K562 (cell line): ENCODE measurements around the gene ABHD12. TPM values are rescaled to one million over a fixed set of nuclear protein-coding genes. Genes with fewer than 3 reads are reported as not detected.

Experiments used
- ATAC-seq: fragments of 200-7000 bp; cut with Tn5 transposase; 3 replicates; pipeline ENCODE4 v1.9.1; 2020; ENCODE audit warnings: moderate library complexity
- BruUV-seq: library from RNA; stranded (reverse); fragments of 400-500 nt; replicated peaks from 2 replicates; lab custom pipeline; 2021; lab: Mats Ljungman, UMichigan
- CTCF ChIA-PET: fragments of 300-600 bp; formaldehyde crosslinking; extraction: SDS; loops from one replicate; lab custom pipeline; 2021; ENCODE audit warnings: low intra/inter-chr PET ratio; lab: Yijun Ruan, JAX
- POLR2A ChIA-PET: fragments of 300-600, 350-650 bp; sonication (Branson Sonifier 250); formaldehyde crosslinking; extraction: SDS; loops from one replicate; lab custom pipeline; 2021; ENCODE audit warnings: antibody characterized with exemption, inconsistent platforms; lab: Yijun Ruan, JAX
- DNase-seq, 4 experiments: peaks; one replicate each; pipeline versions ENCODE4 v3.0.0 to v3.0.0-alpha.2; 2011 to 2018; ENCODE audit warnings: low spot score in 3 of 4, mixed read lengths in 3 of 4; ENCODE audit errors: extremely low read depth in 1 of 4
- FAIRE-seq: peaks from 2 replicates; lab custom pipeline; 2011; peaks lifted over from hg19 to GRCh38; lab: Jason Lieb, UNC
- H2AFZ ChIP-seq: 2 replicates; pipeline ENCODE4 v1.6.0; 2011; ENCODE audit warnings: low read depth, low read length, control low read depth, inconsistent platforms
- H3K27ac ChIP-seq: fragments of 200-600 bp; 3 replicates; pipeline ENCODE4 v1.8.0; 2011; ENCODE audit warnings: low read depth, mild to moderate bottlenecking, control low read depth, inconsistent platforms, low read length, moderate library complexity, mixed read lengths; ENCODE audit errors: extremely low read depth
- H3K27me3 ChIP-seq, 2 experiments: fragments of 300-600 bp in 1 of 2; 2 replicates in 1 of 2; 3 replicates in 1 of 2; pipeline versions ENCODE4 v1.6.0 to v1.8.0; 2011; ENCODE audit warnings: inconsistent platforms in 2 of 2, low read length in 2 of 2, mild to moderate bottlenecking in 1 of 2, mixed read lengths in 1 of 2, moderate library complexity in 1 of 2; ENCODE audit not compliant: control insufficient read depth in 2 of 2, insufficient read depth in 2 of 2
- H3K36me3 ChIP-seq: fragments of 300-600 bp; 3 replicates; pipeline ENCODE4 v1.8.0; 2011; ENCODE audit warnings: mild to moderate bottlenecking, low read length, inconsistent platforms; ENCODE audit not compliant: control insufficient read depth, insufficient read depth
- H3K4me1 ChIP-seq, 2 experiments: fragments of 200-600 bp in 1 of 2; replicated peaks in 1 of 2; 2 replicates in 1 of 2; 3 replicates in 1 of 2; pipeline versions ENCODE4 v1.5.1 to v1.8.0; 2011; ENCODE audit warnings: inconsistent platforms in 2 of 2, low read length in 2 of 2, mild to moderate bottlenecking in 1 of 2, mixed read lengths in 1 of 2, moderate library complexity in 1 of 2; ENCODE audit not compliant: control insufficient read depth in 2 of 2, insufficient read depth in 2 of 2
- H3K4me2 ChIP-seq: 2 replicates; pipeline ENCODE4 v1.6.1; 2011; ENCODE audit warnings: low read length, control low read depth, inconsistent platforms, mixed read lengths; ENCODE audit not compliant: insufficient read depth
- H3K4me3 ChIP-seq: fragments of 200-600 bp; sonication (generic), shearing (Covaris generic); 2 replicates; pipeline ENCODE4 v1.5.1; 2016; ENCODE audit warnings: control low read depth, inconsistent platforms
- H3K79me2 ChIP-seq: fragments of 200-600 bp; 3 replicates; pipeline ENCODE4 v1.8.0; 2011; ENCODE audit warnings: low read length, inconsistent platforms; ENCODE audit not compliant: control insufficient read depth, insufficient read depth
- H3K9ac ChIP-seq, 2 experiments: 2 replicates each; pipeline versions ENCODE4 v1.6.0 to v1.6.1; 2011; ENCODE audit warnings: low read depth in 2 of 2, low read length in 2 of 2, control low read depth in 1 of 2, inconsistent platforms in 1 of 2, mild to moderate bottlenecking in 1 of 2, mixed read lengths in 1 of 2; ENCODE audit not compliant: insufficient read depth in 1 of 2
- H3K9me1 ChIP-seq: one replicate; pipeline ENCODE4 v1.6.0; 2011; ENCODE audit warnings: inconsistent platforms, mild to moderate bottlenecking, low read length, moderate library complexity; ENCODE audit not compliant: control insufficient read depth, insufficient read depth
- H3K9me3 ChIP-seq: replicated peaks from 2 replicates; pipeline ENCODE4 v1.5.1; 2011; ENCODE audit warnings: low read depth, low read length, inconsistent platforms; ENCODE audit not compliant: control insufficient read depth, insufficient read depth
- H4K20me1 ChIP-seq: replicated peaks from 2 replicates; pipeline ENCODE4 v1.6.1; 2011; ENCODE audit warnings: low read length, inconsistent platforms, mixed read lengths; ENCODE audit not compliant: control insufficient read depth, insufficient read depth
- ATF1 ChIP-seq, 2 experiments: fragments of 450-650 bp in 1 of 2; IDR thresholded peaks; 2 replicates each; pipeline ENCODE4 v1.6.1; 2016; ENCODE audit warnings: missing compliant biosample characterization in 1 of 2, missing genetic modification characterization in 1 of 2
- FOXA1 ChIP-seq: fragments of 450-650 bp; IDR thresholded peaks from 2 replicates; pipeline ENCODE4 v1.6.1; 2016; ENCODE audit warnings: mild to moderate bottlenecking, borderline replicate concordance
- MCM5 ChIP-seq: fragments of 450-650 bp; IDR thresholded peaks from 2 replicates; pipeline ENCODE4 v1.6.1; 2016; ENCODE audit warnings: low read depth
- MYNN ChIP-seq, 2 experiments: sonication (generic); formaldehyde crosslinking in 1 of 2; IDR thresholded peaks; 2 replicates each; pipeline versions ENCODE4 v1.5.0 to v1.6.1; 2016 to 2020; ENCODE audit warnings: antibody characterized with exemption in 1 of 2, missing genetic modification reagents in 1 of 2
- NFXL1 ChIP-seq: fragments of 450-650 bp; formaldehyde crosslinking; IDR thresholded peaks from 2 replicates; pipeline ENCODE4 v1.4.0; 2021; ENCODE audit warnings: mild to moderate bottlenecking
- NRF1 ChIP-seq, 2 experiments: fragments of 450-650 bp; IDR thresholded peaks in 1 of 2; conservative IDR thresholded peaks in 1 of 2; 2 replicates each; pipeline ENCODE4 v1.6.1; 2014; ENCODE audit warnings: mild to moderate bottlenecking in 2 of 2
- USF2 ChIP-seq: sonication (generic); formaldehyde crosslinking; IDR thresholded peaks from 2 replicates; pipeline ENCODE4 v1.5.0; 2020; ENCODE audit warnings: missing genetic modification reagents
- ZNF407 ChIP-seq: fragments of 450-650 bp; IDR thresholded peaks from 2 replicates; pipeline ENCODE4 v1.6.1; 2016; ENCODE audit warnings: low read depth
- WGBS: fragments of 100-300 bp; shearing (Covaris generic); methylation state at CpG from one replicate; pipeline ENCODE4 v1.1.6; 2016; ENCODE audit warnings: low coverage, mixed read lengths; ENCODE audit not compliant: insufficient coverage; ENCODE audit errors: missing lambda C conversion rate; 5-methylcytosine and 5-hydroxymethylcytosine counted together
- in situ Hi-C: fragments of 300-500 bp; cut with MboI; formaldehyde crosslinking; loops from 4 replicates; pipeline ENCODE4 v1.15.0; 2018; ENCODE audit warnings: inconsistent platforms, mixed read lengths
- intact Hi-C: fragments of 100-400 bp; cut with micrococcal nuclease; formaldehyde crosslinking; loops from 2 replicates; pipeline ENCODE4 v1.14.2; 2022
- polyA plus RNA-seq, 8 experiments: library from polyadenylated mRNA; depleted of rRNA in 4 of 8; stranded (reverse) in 5 of 8; unstranded in 3 of 8; fragments of >200 nt; fragmentation: Nextera tagmentation in 2 of 8; fragmentation: Illumina TruSeq in 1 of 8; extraction: Ambion mirVana in 2 of 8; extraction: Trizol in 1 of 8; gene quantifications; 2 replicates each; pipeline versions ENCODE4 v1.2.1 to v1.2.3, GENCODE V29; 2011 to 2014; ENCODE audit warnings: inconsistent platforms in 1 of 8, missing spikeins in 1 of 8
- total RNA-seq, 7 experiments: library from RNA; depleted of rRNA in 6 of 7; stranded (reverse); fragments of >200 nt in 6 of 7; fragmentation: Illumina TruSeq in 2 of 7; extraction: Trizol in 2 of 7; gene quantifications; 2 replicates each; pipeline versions ENCODE4 v1.2.1 to v1.2.3, GENCODE V29; 2011 to 2021; ENCODE audit warnings: low replicate concordance in 1 of 7
- TF ChIP-seq, protein P1 (sequence below): fragments of 450-650 bp; formaldehyde crosslinking; IDR thresholded peaks from 2 replicates; pipeline ENCODE4 v1.4.0; 2020; ENCODE audit warnings: mild to moderate bottlenecking, moderate library complexity
- TF ChIP-seq, protein P2 (sequence below): sonication (generic); formaldehyde crosslinking; IDR thresholded peaks from 2 replicates; pipeline ENCODE4 v1.9.0; 2022; ENCODE audit warnings: mild to moderate bottlenecking, missing genetic modification reagents

ABHD12 gene
- total and polyA plus RNA-seq, 9 of the 15 experiments (the other 6 are each of a cell fraction or from before 2014, with no cell fraction given): 0.65 to 15.6 (median 9.1) TPM

DNA sequence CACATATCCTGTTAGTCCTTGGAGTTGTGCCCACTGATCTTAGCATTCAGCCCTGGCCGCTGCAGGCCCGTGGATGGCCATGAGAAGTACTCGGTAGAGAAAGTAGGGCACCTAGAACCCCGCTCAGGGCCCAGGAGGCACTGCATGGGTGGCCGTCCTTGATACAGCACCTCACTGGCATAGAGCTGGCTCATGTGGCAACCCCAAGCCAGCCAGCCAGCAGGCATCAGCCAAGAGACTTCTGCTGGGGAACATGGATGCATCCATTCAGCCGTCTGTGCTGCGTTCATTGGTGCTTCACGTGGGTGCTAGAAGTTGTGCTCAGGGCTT is 132.2 kb downstream of the ABHD12 start:
- intact Hi-C loops: no loop called here
- H3K4me2 ChIP-seq: no peak overlapping the region
- TF ChIP-seq, protein P1, sequence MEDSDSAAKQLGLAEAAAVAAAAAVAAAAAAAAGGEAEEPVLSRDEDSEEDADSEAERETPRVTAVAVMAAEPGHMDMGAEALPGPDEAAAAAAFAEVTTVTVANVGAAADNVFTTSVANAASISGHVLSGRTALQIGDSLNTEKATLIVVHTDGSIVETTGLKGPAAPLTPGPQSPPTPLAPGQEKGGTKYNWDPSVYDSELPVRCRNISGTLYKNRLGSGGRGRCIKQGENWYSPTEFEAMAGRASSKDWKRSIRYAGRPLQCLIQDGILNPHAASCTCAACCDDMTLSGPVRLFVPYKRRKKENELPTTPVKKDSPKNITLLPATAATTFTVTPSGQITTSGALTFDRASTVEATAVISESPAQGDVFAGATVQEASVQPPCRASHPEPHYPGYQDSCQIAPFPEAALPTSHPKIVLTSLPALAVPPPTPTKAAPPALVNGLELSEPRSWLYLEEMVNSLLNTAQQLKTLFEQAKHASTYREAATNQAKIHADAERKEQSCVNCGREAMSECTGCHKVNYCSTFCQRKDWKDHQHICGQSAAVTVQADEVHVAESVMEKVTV: no peak
- TF ChIP-seq MYNN (IDR thresholded peaks at IDR 0.05): no peak
- no peak for TF ChIP-seq MYNN (CRISPR knock-in tag; IDR thresholded peaks at IDR 0.05)
- TF ChIP-seq NFXL1 (CRISPR knock-in tag): no peak
- no peak for TF ChIP-seq NRF1 (conservative IDR thresholded peaks at IDR 0.05 in 1 of 2, IDR thresholded peaks at IDR 0.05 in 1 of 2)
- no peak for TF ChIP-seq ZNF407
- TF ChIP-seq, protein P2, sequence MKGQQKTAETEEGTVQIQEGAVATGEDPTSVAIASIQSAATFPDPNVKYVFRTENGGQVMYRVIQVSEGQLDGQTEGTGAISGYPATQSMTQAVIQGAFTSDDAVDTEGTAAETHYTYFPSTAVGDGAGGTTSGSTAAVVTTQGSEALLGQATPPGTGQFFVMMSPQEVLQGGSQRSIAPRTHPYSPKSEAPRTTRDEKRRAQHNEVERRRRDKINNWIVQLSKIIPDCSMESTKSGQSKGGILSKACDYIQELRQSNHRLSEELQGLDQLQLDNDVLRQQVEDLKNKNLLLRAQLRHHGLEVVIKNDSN: no peak
- no peak for TF ChIP-seq FOXA1
- no peak for TF ChIP-seq ATF1 (CRISPR knock-in tag; IDR thresholded peaks at IDR 0.05)
- TF ChIP-seq ATF1 (tag; IDR thresholded peaks at IDR 0.05): no peak
- TF ChIP-seq MCM5: no peak
- no peak for TF ChIP-seq USF2 (CRISPR knock-in tag)

More for the DNA sequence above, 132.2 kb downstream of the ABHD12 start:
- FAIRE-seq: no peak
- BruUV-seq: no TSS peak
- ChIA-PET POLR2A (interaction anchor here (0.8 kb wide), 1 partner anchor 11 kb away, joined by 3 read pairs; the partner anchor contains the start of gene PYGB), CTCF (no interaction called here)
- H3K79me2 ChIP-seq: no peaks in the 10 kb centered on the region; the same call in 2 of the 3 replicates
- no peak overlapping the region for H2AFZ ChIP-seq
- H3K4me3 ChIP-seq: no peak overlapping the region
- H3K27me3 ChIP-seq: no peaks in the 10 kb centered on the region
- WGBS: 98% methylated on average over 7 of the region's 8 CpGs
- no peak overlapping the region; a peak in 1 of 4 replicates for H3K9ac ChIP-seq
- H3K9me1 ChIP-seq: no peaks in the 10 kb centered on the region
- H4K20me1 ChIP-seq: no peaks in the 10 kb centered on the region
- ATAC-seq: no peak
- no peak for DNase-seq
- H3K9me3 ChIP-seq: no peaks in the 10 kb centered on the region
- H3K4me1 ChIP-seq: peaks cover 2 to 6% of the 10 kb centered on the region in 2 experiments; a peak in 4 of 5 replicates
- in situ Hi-C loops: no loop called here
- no peak overlapping the region for H3K27ac ChIP-seq
- H3K36me3 ChIP-seq: peaks cover 6% of the 10 kb centered on the region; the same call in 1 of the 3 replicates
